Right lung (tissue), 5 donors: Measurements from ENCODE around the gene PPP1R18. TPM values are rescaled to one million over a fixed set of nuclear protein-coding genes. Genes with fewer than 3 reads are reported as not detected.
"Not testable (repeated sequence)": the region's sequence is repeated elsewhere in the genome, so short reads cannot be mapped to it uniquely, and the experiment has no call there.

ENCODE experiments used
- DNase-seq, 2 donors: peaks; one replicate each; pipeline ENCODE4 v3.0.0-alpha.2; 2013
- polyA plus RNA-seq, 5 donors: library from polyadenylated mRNA; unstranded; fragments of 120-200 nt; gene quantifications; one replicate each; pipeline versions ENCODE4 v1.2.1 to v1.2.3, GENCODE V29; 2013; ENCODE audit warnings: inconsistent platforms in 1 of 5, low replicate concordance in 1 of 5; ENCODE audit not compliant: insufficient read length in 5 of 5, insufficient read depth in 1 of 5

Gene PPP1R18
- polyA plus RNA-seq, 5 donors: 36.9 to 49.7 (median 44.2) TPM

- peak; percentile 93 for DNase-seq
Observed at GRCh38 chr6:30721198-30722024, 35.0 kb upstream of the PPP1R18 start.

DNA sequence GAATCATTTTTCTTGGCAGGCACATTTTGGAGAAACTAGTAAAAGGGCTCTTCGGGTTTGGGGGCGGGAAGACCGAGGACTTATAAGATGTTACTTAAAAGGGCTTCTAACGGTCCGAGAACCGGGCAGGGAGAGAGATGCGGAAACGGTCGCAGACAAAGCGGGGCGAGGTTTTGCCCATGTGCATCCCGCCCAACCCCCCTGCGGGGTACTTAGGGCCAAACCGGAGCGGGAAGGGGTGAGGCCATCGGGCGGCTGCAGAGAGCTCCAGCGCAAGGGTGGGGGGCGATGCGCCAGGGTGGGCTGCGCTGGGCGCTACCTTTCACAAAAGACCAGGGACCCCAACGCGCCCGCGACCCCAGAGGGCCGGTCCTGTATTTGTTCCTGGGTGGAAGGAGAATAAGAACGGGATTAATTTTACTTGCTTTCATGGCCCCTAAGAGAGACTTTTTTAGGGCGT lies 34.3 kb upstream of the PPP1R18 start:
- DNase-seq: peak; percentile 57 to 59

- DNase-seq: peak; percentile 97
Observed at GRCh38 chr6:30719791-30720737, 33.6 kb upstream of the PPP1R18 start, which contains the start of gene TUBB. TUBB (plus strand) TSS chr6:30720352; CDS start chr6:30720507, 155 bp downstream.

GRCh38 chr6:30719356-30719755 lies 32.9 kb upstream of the PPP1R18 start:
- DNase-seq: no peak

- DNase-seq: not testable (repeated sequence)
Observed at GRCh38 chr6:30717845-30718720, 31.6 kb upstream of the PPP1R18 start.

GRCh38 chr6:30717129-30717844 lies 30.8 kb upstream of the PPP1R18 start, which contains the start of gene MDC1:
MDC1 (minus strand) TSS chr6:30717281; CDS start chr6:30715175, 2,106 bp downstream.
- peak; percentile 100 for DNase-seq

- DNase-seq: no peak
Observed at GRCh38 chr6:30716879-30717128, 30.4 kb upstream of the PPP1R18 start.

GRCh38 chr6:30714263-30714662 lies 27.8 kb upstream of the PPP1R18 start:
- no peak for DNase-seq

GRCh38 chr6:30712441-30712945 lies 26.0 kb upstream of the PPP1R18 start:
- DNase-seq: no peak

DNA sequence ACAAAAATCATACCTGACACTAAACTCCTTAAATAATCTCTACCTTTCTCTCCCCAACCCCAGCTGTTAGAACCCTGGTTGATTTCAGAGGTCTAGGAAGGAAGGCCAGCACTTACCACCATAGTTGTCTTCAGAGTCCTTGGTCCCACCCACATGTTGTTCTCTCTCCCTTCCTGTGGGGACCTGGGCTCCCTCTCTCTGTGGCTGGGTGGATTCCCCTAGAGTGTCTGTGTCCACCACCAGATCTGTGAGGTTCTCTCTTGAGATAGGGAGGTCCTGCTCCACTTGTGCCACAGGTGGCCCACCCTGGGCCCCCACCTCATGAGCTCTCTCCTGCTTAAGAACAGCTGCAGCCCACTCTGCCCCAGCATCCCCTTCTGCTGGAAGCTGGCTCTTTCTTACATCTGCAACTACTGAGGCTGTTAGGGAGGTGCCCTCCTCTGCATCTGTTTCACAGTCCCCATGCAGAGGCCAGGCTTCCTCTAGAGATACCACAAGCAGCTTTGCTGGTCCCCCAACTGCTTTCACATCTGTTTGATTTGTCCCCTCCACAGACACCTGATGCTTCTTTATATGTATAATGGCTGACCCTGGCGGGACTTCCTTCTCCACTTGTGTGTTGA lies 25.4 kb upstream of the PPP1R18 start:
- DNase-seq: no peak

DNA sequence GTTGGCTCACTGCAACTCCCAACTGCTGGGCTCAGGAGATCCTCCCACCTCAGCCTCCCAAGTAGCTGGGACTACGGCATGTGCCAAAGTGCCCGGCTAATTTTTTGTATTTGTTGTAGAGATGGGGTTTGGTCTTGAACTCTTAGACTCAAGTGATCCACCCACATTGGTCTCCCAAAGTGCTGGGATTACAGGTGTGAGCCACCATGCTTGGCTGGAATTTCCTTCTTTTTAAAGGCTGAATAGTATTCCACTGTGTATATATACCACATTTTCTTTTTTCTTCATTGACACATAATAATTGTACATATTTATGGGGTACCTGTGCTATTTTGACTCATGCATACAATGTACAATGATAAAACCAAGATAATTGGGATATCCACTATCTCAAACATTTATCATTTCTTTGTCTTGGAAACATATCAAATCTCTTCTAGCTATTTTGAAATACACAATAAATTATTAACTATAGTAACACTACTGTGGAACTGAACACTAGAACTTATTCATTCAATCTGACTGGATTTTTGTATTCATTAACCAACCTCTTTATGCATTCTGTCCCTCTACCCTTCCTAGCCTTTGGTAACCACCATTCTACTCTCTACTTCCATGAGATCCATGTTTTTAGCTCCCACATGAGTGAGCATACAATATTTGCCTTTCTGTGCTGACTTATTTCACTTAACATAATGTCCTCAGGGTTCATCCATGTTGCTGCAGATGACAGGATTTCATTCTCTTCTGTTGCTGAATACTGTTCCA lies 22.8 kb upstream of the PPP1R18 start:
- no peak for DNase-seq

- no peak for DNase-seq
Observed at GRCh38 chr6:30707281-30707850, 20.9 kb upstream of the PPP1R18 start.

GRCh38 chr6:30705620-30706019 lies 19.2 kb upstream of the PPP1R18 start:
- DNase-seq: no peak

DNA sequence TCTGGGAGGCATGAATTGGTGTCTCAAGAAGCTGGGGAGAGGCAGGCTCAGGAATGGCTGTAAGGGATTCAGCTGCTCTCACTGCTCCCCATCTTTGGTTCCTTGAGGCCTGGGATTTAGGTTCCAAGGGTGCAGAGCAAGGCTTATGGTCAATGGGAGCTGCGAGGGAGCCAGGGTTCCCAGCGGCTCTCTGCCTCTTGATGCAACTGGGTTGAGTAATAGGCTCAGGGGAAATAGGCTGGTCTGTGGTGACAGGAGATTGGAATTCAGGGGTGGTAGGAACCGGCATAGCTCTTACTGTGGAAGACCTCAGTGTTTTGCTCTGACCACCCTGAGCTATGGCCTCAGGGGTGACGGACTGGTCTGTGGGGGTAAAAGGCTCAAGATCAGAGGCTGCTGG lies 17.4 kb upstream of the PPP1R18 start:
- DNase-seq: no peak

- DNase-seq: no peak
Observed at GRCh38 chr6:30703011-30703410, 16.6 kb upstream of the PPP1R18 start.

GRCh38 chr6:30700340-30700739 lies 13.9 kb upstream of the PPP1R18 start:
- DNase-seq: no peak

GRCh38 chr6:30696432-30696831 lies 10.0 kb upstream of the PPP1R18 start:
- DNase-seq: no peak

DNA sequence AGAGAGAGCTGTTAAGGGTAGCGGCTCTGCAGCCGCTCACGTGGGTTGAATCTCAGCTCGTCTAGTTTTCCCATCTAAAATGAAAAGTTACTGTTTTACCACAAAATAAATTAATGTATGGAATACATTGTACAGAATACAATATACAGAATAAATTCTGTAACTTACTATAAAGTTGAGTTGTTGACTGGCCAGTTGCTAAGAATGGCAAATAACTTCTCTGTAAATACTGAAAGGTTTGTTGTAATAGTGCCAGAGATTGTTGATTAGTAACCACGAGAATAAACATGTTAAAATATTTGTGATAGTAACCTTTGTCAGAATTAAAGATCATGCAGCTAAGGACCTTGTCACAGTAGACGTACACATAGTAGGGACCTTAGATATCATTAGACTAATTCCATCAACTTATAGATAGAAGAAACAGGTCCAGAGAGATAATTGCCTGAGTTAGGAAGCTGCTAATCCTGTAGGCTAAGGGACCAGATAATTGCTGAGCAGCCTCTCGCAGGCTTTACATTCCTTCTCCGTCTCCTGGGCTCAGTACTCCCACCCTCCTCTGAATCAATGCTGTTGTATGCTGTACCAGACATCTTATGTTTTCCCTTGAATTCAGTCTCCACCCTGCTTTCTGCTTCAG lies 4.9 kb upstream of the PPP1R18 start:
- DNase-seq: no peak
